GM10248 (cell line): ENCODE measurements around the gene SPPL3.

ENCODE experiments used
- CTCF ChIA-PET: fragments of 300-600 bp; sonication (Branson Sonifier 250); formaldehyde crosslinking; extraction: SDS; loops from one replicate; lab custom pipeline; 2021; ENCODE audit warnings: antibody characterized with exemption; lab: Yijun Ruan, JAX
- POLR2A ChIA-PET: fragments of 350-650 bp; sonication (Branson Sonifier 250); formaldehyde crosslinking; extraction: SDS; loops from one replicate; lab custom pipeline; 2020; ENCODE audit warnings: antibody characterized with exemption; lab: Yijun Ruan, JAX
- DNase-seq: peaks from one replicate; pipeline ENCODE4 v3.0.0; 2012; ENCODE audit errors: extremely low spot score
- CTCF ChIP-seq: IDR thresholded peaks from 2 replicates; pipeline ENCODE4 v1.5.1; 2012; ENCODE audit warnings: mild to moderate bottlenecking, low read depth; ENCODE audit errors: extremely low read depth, missing control alignments, control extremely low read depth

SPPL3 gene

GRCh38 chr12:120884644-120885043, 19.5 kb downstream of the SPPL3 start:
- CTCF ChIA-PET: interaction anchor here (1.0 to 2.2 kb wide), 2 partner anchors 10 to 12 kb away, joined by 3 to 9 read pairs; no protein-coding TSS in a partner anchor
- no peak for TF ChIP-seq CTCF
- no peak for DNase-seq
- POLR2A ChIA-PET: interaction anchor here (0.6 kb wide), 1 partner anchor 74 kb away, joined by 9 read pairs; no protein-coding TSS in a partner anchor

GRCh38 chr12:120882055-120882555, 22.1 kb downstream of the SPPL3 start:
- DNase-seq: no peak
- ChIA-PET POLR2A (no interaction called here), CTCF (no interaction called here)
- no peak for TF ChIP-seq CTCF

- TF ChIP-seq CTCF: no peak
- ChIA-PET POLR2A (no interaction called here), CTCF (interaction anchor here (0.9 to 1.8 kb wide), 8 partner anchors 12 to 231 kb away, joined by 3 to 5 read pairs (median 3); no protein-coding TSS in a partner anchor)
- no peak for DNase-seq
Measured at GRCh38 chr12:120879718-120880300, 24.3 kb downstream of the SPPL3 start.

- CTCF ChIA-PET: interaction anchor here (1.1 to 1.8 kb wide), 8 partner anchors 9 to 231 kb away, joined by 3 to 5 read pairs (median 3); no protein-coding TSS in a partner anchor
- POLR2A ChIA-PET: no interaction called here
- TF ChIP-seq CTCF: no peak
- DNase-seq: no peak
Measured at GRCh38 chr12:120879102-120879501, 25.1 kb downstream of the SPPL3 start.

- POLR2A ChIA-PET: no interaction called here
- TF ChIP-seq CTCF: no peak
- CTCF ChIA-PET: interaction anchor here (1.1 to 1.9 kb wide), 2 partner anchors 13 to 235 kb away, joined by 3 to 6 read pairs; no protein-coding TSS in a partner anchor
- DNase-seq: no peak
Measured at GRCh38 chr12:120874547-120875245, 29.5 kb downstream of the SPPL3 start.

- no peak for TF ChIP-seq CTCF
- ChIA-PET CTCF (interaction anchor here (1.1 to 2.0 kb wide), 2 partner anchors 13 to 16 kb away, joined by 4 to 9 read pairs; no protein-coding TSS in a partner anchor), POLR2A (no interaction called here)
- DNase-seq: no peak
Measured at GRCh38 chr12:120873226-120873625, 30.9 kb downstream of the SPPL3 start.
